ENCODE results near the gene RUVBL2.
A peak's percentile ranks its signal among the peaks of the same experiment; 100 is the strongest.

Gene RUVBL2

GRCh38 chr19:48964205-48965039 lies 29.3 kb upstream of the RUVBL2 start:
- no peak for DNase-seq

DNA sequence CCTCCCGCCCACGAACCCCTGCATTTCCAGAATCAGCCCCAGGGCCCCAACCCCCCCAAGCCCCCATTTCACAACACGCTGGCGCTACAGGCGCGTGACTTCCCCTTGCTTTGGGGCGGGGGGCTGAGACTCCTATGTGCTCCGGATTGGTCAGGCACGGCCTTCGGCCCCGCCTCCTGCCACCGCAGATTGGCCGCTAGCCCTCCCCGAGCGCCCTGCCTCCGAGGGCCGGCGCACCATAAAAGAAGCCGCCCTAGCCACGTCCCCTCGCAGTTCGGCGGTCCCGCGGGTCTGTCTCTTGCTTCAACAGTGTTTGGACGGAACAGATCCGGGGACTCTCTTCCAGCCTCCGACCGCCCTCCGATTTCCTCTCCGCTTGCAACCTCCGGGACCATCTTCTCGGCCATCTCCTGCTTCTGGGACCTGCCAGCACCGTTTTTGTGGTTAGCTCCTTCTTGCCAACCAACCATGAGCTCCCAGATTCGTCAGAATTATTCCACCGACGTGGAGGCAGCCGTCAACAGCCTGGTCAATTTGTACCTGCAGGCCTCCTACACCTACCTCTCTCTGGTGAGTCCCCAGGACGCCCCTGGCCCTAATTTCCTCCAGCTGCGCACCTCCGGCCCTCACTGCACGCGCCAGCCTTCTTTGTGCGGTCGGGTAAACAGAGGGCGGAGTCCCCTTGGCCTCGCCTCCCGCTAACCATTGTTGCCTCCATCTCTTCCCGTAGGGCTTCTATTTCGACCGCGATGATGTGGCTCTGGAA lies 28.5 kb upstream of the RUVBL2 start, which contains the start of gene FTL:
Gene FTL (plus strand): TSS at position 270 of the 766 bp plus-strand sequence. CDS start 199 bp downstream, at position 469.
- peak; percentile 89 for DNase-seq

DNA sequence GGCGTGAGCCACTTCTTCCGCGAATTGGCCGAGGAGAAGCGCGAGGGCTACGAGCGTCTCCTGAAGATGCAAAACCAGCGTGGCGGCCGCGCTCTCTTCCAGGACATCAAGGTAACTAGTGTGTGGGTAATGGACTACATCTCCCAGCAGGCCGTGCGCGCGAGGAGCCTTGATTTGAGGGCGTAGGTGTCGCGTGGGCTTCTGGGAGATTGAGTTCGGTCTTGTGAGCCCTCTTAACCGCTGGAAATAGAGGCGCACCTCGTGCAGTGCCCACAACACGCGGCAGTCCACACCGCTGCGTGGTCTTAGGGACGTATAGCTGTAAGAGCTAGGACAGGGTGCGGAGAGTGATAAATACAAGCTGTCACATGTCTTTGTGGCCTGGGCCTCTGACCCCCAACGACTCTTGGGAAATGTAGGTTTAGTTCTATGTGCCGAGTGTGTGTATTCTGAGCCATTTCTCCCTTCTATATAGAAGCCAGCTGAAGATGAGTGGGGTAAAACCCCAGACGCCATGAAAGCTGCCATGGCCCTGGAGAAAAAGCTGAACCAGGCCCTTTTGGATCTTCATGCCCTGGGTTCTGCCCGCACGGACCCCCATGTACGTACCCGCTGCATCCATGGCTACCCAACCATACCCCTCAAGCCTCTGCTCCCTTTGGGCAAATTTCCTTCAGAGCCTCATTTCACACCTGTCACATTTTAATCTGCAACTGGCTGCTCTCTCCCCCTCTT lies 27.7 kb upstream of the RUVBL2 start:
- peak; percentile 82 to 91 for DNase-seq

DNA sequence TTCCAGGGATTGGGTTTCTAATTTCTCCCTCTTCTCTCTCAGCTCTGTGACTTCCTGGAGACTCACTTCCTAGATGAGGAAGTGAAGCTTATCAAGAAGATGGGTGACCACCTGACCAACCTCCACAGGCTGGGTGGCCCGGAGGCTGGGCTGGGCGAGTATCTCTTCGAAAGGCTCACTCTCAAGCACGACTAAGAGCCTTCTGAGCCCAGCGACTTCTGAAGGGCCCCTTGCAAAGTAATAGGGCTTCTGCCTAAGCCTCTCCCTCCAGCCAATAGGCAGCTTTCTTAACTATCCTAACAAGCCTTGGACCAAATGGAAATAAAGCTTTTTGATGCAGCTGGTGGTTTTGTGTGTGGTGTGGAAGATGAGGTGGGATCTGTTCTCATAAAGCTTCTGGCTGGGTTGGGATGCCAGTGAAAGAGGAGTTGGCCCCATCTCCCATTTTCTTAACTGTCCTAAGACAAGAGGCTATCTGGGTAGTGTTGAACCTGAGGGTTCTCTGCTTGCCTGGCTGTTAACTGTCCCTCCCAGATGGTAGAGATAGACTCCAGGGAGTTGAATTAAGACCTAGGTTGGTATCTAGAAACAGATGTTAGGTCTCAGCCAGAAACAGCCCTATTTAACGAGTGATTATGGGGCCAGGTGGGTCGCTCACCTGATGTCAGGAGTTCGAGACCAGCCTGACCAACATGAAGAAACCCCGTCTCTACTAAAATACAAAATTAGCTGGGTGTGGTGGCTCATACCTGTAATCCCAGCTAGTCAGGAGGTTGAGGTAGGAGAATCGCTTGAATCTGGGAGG lies 26.9 kb upstream of the RUVBL2 start:
- no peak for DNase-seq

- no peak for DNase-seq
Observed at GRCh38 chr19:48967346-48968178, 26.1 kb upstream of the RUVBL2 start.

- DNase-seq = no peak
Observed at GRCh38 chr19:48968179-48968661, 25.5 kb upstream of the RUVBL2 start.

- DNase-seq = no peak
Observed at GRCh38 chr19:48968813-48969218, 24.9 kb upstream of the RUVBL2 start.

GRCh38 chr19:48969276-48970138 lies 24.2 kb upstream of the RUVBL2 start:
- no peak for DNase-seq

DNA sequence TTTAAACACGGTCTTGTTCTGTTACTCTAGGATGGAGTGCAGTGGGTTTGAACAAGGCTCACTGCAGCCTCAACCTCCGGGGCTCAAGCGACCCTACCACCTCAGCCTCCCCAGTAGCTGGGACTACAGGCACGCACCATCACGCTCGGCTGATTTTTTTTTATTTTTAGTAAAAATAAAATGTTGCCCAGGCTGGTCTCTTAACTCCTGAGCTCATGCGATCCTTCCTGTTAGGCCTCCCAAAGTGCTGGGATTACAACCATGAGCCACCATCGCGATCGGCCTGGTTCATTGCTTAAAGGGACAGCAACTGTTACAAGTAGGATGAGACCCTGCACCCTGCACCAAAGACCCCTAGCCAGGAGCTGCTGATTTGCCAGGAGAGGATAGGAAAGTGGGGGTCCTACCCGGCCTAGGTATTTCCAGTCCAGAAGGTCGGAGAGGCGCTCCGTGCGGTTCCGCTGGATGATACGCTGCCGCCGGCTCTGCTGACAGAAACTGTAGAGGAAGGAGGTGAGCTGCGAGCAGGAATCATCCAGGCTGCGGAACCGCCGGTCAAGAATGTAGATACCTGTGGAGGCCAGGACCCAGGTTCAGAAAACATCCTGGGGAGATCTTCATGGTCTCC lies 23.4 kb upstream of the RUVBL2 start:
- no peak for DNase-seq

GRCh38 chr19:48970923-48971395 lies 22.7 kb upstream of the RUVBL2 start:
- peak; percentile 70 to 85 for DNase-seq

DNA sequence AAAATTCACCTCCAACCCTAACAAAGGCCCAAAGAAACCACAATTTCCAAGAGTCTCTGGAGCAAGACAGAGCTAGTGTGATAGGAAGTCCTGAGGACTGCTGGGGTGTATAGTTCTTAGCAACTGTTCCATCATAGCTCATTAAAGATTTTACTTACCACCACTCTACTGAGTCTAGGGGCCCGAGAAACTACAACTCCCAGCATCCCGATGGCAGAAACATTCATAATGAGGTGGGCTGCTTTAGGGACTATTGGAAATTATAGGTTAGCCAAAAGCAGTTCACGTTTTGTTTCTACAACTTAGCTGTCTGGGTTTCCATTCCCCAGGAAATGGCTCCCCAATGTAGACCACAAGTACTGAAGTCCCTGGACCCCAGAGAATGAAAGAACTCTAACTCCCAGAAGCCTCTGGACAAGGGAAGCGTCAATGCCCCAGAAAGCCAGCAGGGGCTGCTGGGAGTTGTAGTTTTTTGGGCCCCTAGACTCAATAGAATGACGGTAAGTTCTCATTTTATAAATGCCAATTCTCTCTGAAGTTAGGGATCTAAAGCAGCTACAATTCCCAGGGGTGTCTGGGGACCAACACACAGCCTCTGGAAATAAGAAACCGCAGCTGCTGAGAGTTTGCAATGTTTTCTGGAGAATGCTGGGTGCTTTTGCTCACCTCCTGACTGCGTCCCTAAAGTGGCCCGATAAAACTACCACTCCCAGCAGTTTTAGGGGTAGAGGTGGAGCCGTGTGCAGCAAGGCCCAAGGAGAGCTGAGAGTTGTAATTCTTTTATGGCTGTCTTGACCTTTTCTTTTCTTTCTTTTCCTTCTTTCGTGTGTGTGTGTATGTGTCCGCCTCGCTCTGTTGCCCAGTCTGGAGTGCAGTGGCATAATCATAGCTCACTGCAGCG lies 17.5 kb upstream of the RUVBL2 start:
- no peak for DNase-seq

DNA sequence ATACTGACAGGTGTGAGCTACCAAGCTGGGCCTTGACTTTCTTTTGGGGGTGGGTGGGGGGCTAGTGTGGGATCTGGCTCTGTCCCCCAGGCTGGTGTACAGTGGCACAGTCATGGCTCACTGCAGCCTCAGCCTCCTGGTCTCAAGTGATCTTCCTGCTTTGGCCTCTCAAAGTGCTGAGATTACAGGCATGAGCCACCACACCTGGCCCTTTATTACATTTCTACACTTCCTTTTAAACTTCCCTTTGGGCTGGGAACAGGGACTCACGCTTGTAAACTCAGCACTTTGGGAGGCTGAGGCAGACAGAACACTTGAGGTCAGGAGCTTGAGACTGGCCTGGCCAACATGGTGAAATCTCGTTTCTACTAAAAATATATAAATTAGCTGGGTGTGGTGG lies 16.6 kb upstream of the RUVBL2 start:
- no peak for DNase-seq

- DNase-seq = no peak
Observed at GRCh38 chr19:48982280-48982679, 11.4 kb upstream of the RUVBL2 start.

- no peak for DNase-seq
Observed at GRCh38 chr19:48985711-48986110, 8.0 kb upstream of the RUVBL2 start.

GRCh38 chr19:48986211-48986610 lies 7.5 kb upstream of the RUVBL2 start:
- DNase-seq = no peak

DNA sequence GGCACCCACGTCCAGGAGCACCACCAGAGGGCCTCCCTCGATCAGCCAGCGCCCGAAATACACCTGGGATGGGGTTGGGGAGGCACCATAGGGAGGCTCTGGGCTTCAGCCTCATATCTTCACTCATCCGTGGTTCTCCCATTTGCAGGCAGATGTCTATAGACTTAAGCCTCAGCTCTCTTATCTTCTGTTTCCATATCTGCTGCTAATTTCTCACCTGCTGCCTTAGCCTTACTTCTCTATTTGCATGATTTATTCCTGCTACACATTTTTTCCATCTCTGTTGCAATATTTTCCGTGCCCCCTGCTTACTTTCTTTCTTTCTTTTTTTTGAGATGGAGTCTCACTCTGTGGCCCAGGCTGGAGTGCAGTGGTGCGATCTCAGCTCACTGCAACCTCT lies 6.4 kb upstream of the RUVBL2 start:
- no peak for DNase-seq

DNA sequence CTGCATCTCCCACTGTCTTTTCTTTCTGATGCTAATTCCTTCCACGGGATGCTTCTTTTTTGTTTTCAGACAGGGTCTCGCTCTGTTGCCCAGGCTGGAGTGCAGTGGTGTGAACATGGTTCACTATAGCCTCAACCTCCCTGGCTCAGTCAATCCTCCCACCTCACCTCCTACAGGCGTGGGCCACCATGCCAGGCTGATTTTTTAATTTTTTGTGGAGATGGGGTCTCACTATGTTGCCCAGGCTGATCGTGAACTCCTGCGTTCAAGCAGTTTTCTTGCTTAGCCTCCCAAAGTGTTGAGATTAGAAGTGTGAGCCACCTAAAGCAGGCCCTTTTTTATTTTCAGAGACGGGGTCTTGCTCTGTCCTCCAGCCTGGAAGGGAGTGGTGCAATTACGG lies 5.4 kb upstream of the RUVBL2 start:
- no peak for DNase-seq

DNA sequence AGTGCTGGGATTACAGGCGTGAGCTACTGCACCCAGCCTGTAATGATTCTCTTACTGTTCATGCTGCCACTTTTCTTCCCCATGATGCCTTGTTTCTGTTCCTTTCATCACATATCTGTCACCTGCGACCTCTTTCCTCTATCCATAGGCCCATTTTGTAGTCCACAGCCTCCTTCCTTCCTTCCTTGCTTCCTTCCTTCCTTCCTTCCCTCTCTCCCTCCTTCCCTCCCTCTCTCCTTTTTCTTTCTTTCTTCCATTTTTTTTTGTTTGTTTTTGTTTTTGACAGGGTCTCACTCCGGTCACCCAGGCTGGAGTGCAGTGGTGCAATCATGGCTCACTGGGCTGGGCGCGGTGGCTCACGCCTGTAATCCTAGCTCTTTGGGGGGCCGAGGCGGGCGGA lies 4.8 kb upstream of the RUVBL2 start:
- DNase-seq = no peak

All from stimulated activated CD4-positive, alpha-beta T cell treated with anti-CD3 and anti-CD28 coated beads, Interleukin-4, amount 100 ng/mL, for 4 hours (primary cell).